Brain microvascular endothelial cell (primary cell): ENCODE measurements around the gene METTL2B.
"Not testable (repeated sequence)": the region's sequence is repeated elsewhere in the genome, so short reads cannot be mapped to it uniquely, and the experiment has no call there.

Source experiments
- DNase-seq: peaks from one replicate; pipeline ENCODE4 v3.0.0-alpha.2; 2020
- H3K27ac ChIP-seq: fragments of 250-450 bp; sonication (Bioruptor Pico); 2 replicates; pipeline ENCODE4 v1.5.1; 2020; ENCODE audit warnings: mild to moderate bottlenecking, moderate library complexity
- H3K27me3 ChIP-seq: fragments of 250-450 bp; sonication (Bioruptor Pico); replicated peaks from 2 replicates; pipeline ENCODE4 v1.5.1; 2020; ENCODE audit warnings: mild to moderate bottlenecking
- H3K36me3 ChIP-seq: fragments of 250-450 bp; sonication (Bioruptor Pico); replicated peaks from 2 replicates; pipeline ENCODE4 v1.5.1; 2020; ENCODE audit warnings: mild to moderate bottlenecking
- H3K4me3 ChIP-seq: 2 replicates; pipeline ENCODE4 v1.5.1; 2011; ENCODE audit warnings: low read depth, mild to moderate bottlenecking, control low read depth, low read length, moderate library complexity
- CTCF ChIP-seq: IDR thresholded peaks from 2 replicates; pipeline ENCODE4 v1.5.1; 2011; ENCODE audit warnings: low read depth, mild to moderate bottlenecking, moderate library complexity, low read length, control low read depth, inconsistent platforms; ENCODE audit errors: missing control alignments
- in situ Hi-C: cut with HindIII; loops from 2 replicates; pipeline ENCODE4 v1.10.0; 2017; ENCODE audit warnings: low sequenced_read_pairs, low pct_ligation_motif_present

Gene METTL2B

DNA sequence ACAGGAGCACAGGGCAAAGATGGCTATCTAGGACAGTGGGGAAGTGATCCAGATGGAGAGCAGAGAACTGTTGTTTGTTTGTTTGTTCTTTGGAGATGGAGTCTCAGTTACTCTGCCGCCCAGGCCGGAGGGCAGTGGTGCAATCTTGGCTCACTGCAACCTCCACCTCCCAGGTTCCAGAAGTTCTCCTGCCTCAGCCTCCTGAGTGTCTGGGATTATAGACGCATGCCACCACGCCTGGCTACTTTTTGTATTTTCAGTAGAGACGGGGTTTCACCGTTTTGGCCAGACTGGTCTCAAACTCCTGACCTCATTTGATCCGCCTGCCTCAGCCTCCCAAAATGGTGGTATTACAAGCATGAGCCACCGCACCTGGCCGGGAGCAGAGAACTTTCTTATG lies 20.9 kb downstream of the METTL2B start:
- Histone ChIP-seq H3K27ac (no peak overlapping the region), H3K4me3 (no peak overlapping the region), H3K36me3 (peaks cover 8% of the 10 kb centered on the region), H3K27me3 (no peaks in the 10 kb centered on the region)
- no peak for DNase-seq
- in situ Hi-C loops: no loop called here
- no peak for TF ChIP-seq CTCF

- DNase-seq, H3K4me3 ChIP-seq, H3K36me3 ChIP-seq, H3K27me3 ChIP-seq, H3K27ac ChIP-seq, in situ Hi-C loops: not testable (repeated sequence)
These were observed 28.9 kb downstream of the METTL2B start for GRCh38 chr7:128505416-128505815.

DNA sequence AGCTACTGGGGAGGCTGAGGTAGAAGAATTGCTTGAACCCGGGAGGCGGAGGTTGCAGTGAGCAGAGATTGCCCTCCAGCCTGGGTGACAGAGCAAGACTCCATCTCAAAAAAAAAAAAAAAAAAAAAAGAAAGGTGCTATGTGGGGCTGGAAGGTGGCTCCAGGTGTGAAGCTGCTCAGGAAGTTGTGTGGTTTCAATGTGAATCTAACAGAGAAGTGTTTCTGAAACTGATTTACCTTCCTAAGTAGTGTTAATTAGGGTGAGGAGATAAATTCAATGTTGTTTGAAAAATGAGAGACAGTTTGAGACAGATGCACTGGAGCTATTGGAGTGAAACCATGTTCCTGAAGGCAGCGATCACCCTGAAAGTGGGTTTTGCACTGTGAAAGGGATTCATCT lies 30.3 kb downstream of the METTL2B start:
- H3K4me3 ChIP-seq, H3K36me3 ChIP-seq, DNase-seq, H3K27me3 ChIP-seq, H3K27ac ChIP-seq, in situ Hi-C loops: not testable (repeated sequence)

DNA sequence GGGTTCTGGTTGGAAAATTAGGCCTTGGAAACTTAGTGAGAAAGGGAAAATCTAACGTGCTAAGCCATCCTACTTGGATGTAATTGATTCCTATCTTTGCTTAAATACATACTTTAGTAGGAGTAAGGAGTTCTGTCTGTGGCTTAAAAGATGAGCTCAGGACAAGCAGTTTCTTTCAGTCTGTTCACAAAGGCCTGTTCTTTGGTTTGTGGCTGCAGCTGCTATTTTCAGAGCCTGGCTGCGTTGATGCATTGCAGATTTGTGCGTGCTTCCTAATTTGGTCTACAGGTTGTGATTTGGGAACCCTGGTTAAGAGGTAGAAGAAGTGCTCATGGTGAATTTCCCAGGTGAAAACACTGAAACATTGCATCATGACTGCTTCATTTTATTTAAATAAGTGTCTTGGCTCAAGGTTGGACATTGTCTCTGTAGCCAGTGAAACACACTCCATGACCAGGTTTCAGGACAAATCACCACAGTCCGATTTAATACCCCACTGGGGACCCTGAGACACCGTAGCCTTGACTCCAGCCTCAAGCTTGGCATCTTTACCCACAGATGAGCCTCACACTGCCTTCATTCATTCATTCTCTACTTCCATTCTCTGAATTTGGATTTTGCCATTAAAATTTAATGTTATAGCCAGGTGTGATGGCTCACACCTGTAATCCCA lies 30.9 kb downstream of the METTL2B start:
- in situ Hi-C loops, H3K27ac ChIP-seq, H3K4me3 ChIP-seq, H3K27me3 ChIP-seq, H3K36me3 ChIP-seq, DNase-seq: not testable (repeated sequence)

- H3K36me3 ChIP-seq, DNase-seq, H3K27me3 ChIP-seq, in situ Hi-C loops, H3K27ac ChIP-seq, H3K4me3 ChIP-seq: not testable (repeated sequence)
These were observed 35.1 kb downstream of the METTL2B start for GRCh38 chr7:128511692-128512091.

DNA sequence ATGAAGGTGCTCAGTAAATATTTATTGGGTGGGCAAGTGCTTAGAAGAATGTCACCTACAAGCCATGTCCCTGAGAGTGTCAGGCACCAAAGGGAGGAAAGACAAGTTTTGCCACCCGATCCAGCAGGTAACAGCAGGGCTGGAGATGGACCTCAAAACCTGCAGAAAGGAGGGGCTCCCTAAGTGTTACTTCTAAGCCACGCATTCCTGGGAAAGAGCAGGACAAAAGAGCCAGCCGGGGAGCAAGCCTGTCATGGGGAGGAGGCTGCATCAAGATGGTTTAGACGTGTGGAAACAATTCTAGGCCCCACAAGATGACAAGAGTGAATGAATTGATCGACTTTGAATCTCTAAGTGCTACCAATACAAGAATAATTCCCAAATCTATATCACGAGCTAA lies 38.7 kb downstream of the METTL2B start:
- H3K27ac ChIP-seq, H3K27me3 ChIP-seq, DNase-seq, in situ Hi-C loops, H3K4me3 ChIP-seq, H3K36me3 ChIP-seq: not testable (repeated sequence)

DNA sequence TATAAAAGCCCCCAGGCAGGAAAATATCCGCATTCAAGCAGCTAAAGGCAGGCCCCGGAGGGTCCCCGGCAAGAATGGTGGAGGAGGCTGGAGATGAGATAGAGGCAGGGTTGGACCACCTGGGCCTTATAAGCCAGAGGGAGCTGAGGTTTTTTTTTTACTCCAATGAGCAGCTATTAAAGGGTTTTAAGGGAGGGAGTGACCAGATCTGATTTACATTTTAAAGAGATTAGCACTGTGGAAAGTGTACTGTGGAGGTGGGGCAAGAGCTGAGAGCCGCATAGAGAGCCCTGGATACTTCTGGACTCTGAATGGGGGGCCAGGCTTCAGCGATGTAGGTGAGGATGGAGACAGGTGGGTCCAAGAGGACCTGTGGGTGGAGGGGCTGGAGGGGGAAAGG lies 40.5 kb downstream of the METTL2B start:
- H3K36me3 ChIP-seq, H3K27ac ChIP-seq, H3K27me3 ChIP-seq, H3K4me3 ChIP-seq, DNase-seq, in situ Hi-C loops: not testable (repeated sequence)

DNA sequence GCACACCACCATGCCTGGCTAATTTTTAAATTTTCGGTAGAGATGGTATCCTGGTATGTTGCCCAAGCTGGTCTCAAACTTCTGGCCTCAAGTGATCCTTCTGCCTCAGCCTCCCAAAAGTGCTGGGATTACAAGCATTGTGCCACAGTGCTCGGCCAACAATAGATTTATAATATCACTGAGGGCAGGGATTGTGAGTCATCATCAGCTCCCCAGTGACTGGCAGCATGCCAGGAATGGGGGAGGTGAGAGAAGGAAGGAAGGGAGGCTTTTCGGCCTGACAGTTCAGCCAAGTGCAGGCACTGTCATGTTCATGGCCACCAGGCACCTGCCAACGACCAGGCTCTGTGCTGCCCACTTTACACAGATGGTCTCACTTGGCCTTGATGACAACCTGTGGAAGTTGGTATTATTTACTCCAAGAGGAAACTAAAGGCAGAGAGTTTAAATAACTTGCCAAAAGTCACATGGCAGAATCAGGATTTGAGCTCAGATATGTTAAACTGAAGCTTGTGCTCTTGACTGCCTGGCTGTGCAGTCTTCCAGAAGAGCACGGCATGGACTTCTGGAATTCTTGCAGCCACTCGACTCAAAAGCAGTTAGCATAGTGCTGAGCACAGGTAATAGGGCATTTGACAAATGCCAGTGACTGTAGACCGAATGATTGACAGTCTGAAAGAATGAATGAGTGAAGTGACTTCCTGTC lies 46.8 kb downstream of the METTL2B start:
- H3K27ac ChIP-seq, in situ Hi-C loops, H3K36me3 ChIP-seq, H3K4me3 ChIP-seq, H3K27me3 ChIP-seq: not testable (repeated sequence)
- DNase-seq: peak; percentile 81

GRCh38 chr7:128523932-128524524 lies 47.5 kb downstream of the METTL2B start:
- H3K36me3 ChIP-seq, DNase-seq, H3K27ac ChIP-seq, H3K4me3 ChIP-seq, in situ Hi-C loops, H3K27me3 ChIP-seq: not testable (repeated sequence)

- in situ Hi-C loops, H3K36me3 ChIP-seq, H3K27ac ChIP-seq, H3K4me3 ChIP-seq, DNase-seq, H3K27me3 ChIP-seq: not testable (repeated sequence)
These were observed 49.0 kb downstream of the METTL2B start for GRCh38 chr7:128525584-128525983.

GRCh38 chr7:128526062-128526466 lies 49.5 kb downstream of the METTL2B start:
- H3K4me3 ChIP-seq, DNase-seq, H3K27ac ChIP-seq, H3K36me3 ChIP-seq, H3K27me3 ChIP-seq, in situ Hi-C loops: not testable (repeated sequence)

GRCh38 chr7:128529191-128529590 lies 52.6 kb downstream of the METTL2B start:
- in situ Hi-C loops, H3K4me3 ChIP-seq, DNase-seq, H3K27ac ChIP-seq, H3K27me3 ChIP-seq, H3K36me3 ChIP-seq: not testable (repeated sequence)

DNA sequence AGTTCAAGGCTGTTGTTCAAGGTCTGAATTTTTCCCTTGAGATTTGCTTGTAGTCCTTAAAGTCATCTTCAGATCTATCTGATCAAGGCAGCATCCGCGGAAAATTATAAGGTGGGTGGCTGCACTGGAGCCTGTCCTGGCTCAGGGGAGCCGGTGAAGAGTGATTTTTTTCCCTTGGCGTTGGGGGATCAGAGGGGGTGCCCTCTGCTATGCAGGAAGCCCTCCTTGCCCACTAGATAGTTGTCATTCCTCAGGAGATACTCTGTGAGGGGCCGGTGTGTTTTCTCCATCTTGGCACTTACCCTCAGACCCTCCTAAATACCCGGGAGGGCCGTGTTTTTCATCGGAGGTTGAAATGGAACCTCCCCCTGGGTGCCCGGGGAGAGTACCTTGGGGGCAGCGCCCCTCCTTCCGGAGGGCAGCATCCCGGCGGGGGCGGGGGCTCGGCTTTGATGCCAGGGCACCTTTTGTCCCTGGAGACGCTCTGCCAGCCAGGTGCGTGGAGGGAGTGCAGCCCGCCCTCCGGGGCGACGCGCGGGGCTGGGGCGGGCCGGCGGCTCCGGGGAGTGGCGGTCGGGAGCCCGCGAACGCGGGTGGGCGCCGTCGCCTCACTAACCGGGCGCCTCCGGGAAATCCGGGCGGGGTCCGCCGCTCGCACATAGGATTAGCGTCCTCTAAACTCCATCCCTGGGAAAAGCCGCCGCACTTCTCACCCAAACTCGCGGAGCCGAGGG lies 53.7 kb downstream of the METTL2B start:
- DNase-seq, H3K36me3 ChIP-seq, in situ Hi-C loops, H3K27me3 ChIP-seq: not testable (repeated sequence)
- Histone ChIP-seq H3K4me3 (peak overlapping the region; percentile 76), H3K27ac (peak overlapping the region; percentile 9)
